Glutamatergic neuron (in vitro differentiated cells): Measurements from ENCODE around the gene OSBPL9. TPM values are rescaled to one million over a fixed set of nuclear protein-coding genes. Genes with fewer than 3 reads are reported as not detected.

Experiments
- DNase-seq: peaks from one replicate; pipeline ENCODE4 v3.0.0; 2022
- H3K27ac Mint-ChIP-seq: one replicate; pipeline ENCODE4 v1.8.0; 2020; ENCODE audit warnings: mild to moderate bottlenecking, mixed read lengths, inconsistent platforms; ENCODE audit not compliant: unreplicated experiment
- H3K27me3 Mint-ChIP-seq: one replicate; pipeline ENCODE4 v1.8.0; 2020; ENCODE audit warnings: mild to moderate bottlenecking, moderate library complexity, mixed read lengths, inconsistent platforms; ENCODE audit not compliant: unreplicated experiment
- H3K36me3 Mint-ChIP-seq: one replicate; pipeline ENCODE4 v1.8.0; 2020; ENCODE audit warnings: mild to moderate bottlenecking, mixed read lengths, inconsistent platforms; ENCODE audit not compliant: unreplicated experiment
- H3K4me1 Mint-ChIP-seq: one replicate; pipeline ENCODE4 v1.8.0; 2020; ENCODE audit warnings: mild to moderate bottlenecking, low read depth, mixed read lengths, inconsistent platforms; ENCODE audit not compliant: unreplicated experiment
- H3K4me3 Mint-ChIP-seq: one replicate; pipeline ENCODE4 v1.8.0; 2020; ENCODE audit warnings: mild to moderate bottlenecking, mixed read lengths, inconsistent platforms; ENCODE audit not compliant: unreplicated experiment
- H3K9me3 Mint-ChIP-seq: one replicate; pipeline ENCODE4 v1.8.0; 2020; ENCODE audit warnings: mild to moderate bottlenecking, moderate library complexity, mixed read lengths, inconsistent platforms; ENCODE audit not compliant: unreplicated experiment
- CTCF ChIP-seq: fragments of 200-600 bp; sonication (generic); IDR thresholded peaks from one replicate; pipeline ENCODE4 v1.5.0; 2021; ENCODE audit not compliant: partially characterized antibody, unreplicated experiment
- total RNA-seq: library from RNA; stranded (reverse); fragmentation: NEBNext Ultra II Directional; extraction: Animal tissue kit (Norgen Biotek cat#: 25700); gene quantifications from one replicate; pipeline ENCODE4 v1.2.1, GENCODE V29; 2021; ENCODE audit not compliant: unreplicated experiment

OSBPL9 gene
- total RNA-seq, 1 donor from 2014 or later = 84.6 TPM

GRCh38 chr1:51673279-51673678 lies 56.4 kb downstream of the OSBPL9 start:
- Mint-ChIP-seq H3K27ac (no peak overlapping the region), H3K9me3 (no peaks in the 10 kb centered on the region), H3K36me3 (no peaks in the 10 kb centered on the region), H3K4me3 (no peak overlapping the region), H3K4me1 (peaks cover 3% of the 10 kb centered on the region), H3K27me3 (no peaks in the 10 kb centered on the region)
- TF ChIP-seq CTCF = no peak
- DNase-seq = no peak

- no peaks in the 10 kb centered on the region for H3K9me3 Mint-ChIP-seq
- H3K4me1 Mint-ChIP-seq = no peaks in the 10 kb centered on the region
- no peaks in the 10 kb centered on the region for H3K27me3 Mint-ChIP-seq
- DNase-seq = no peak
- H3K27ac Mint-ChIP-seq = no peak overlapping the region
- no peak overlapping the region for H3K4me3 Mint-ChIP-seq
- TF ChIP-seq CTCF = no peak
- no peaks in the 10 kb centered on the region for H3K36me3 Mint-ChIP-seq
Observed at GRCh38 chr1:51675177-51675780, 58.4 kb downstream of the OSBPL9 start.

- Mint-ChIP-seq H3K4me3 (no peak overlapping the region), H3K27me3 (no peaks in the 10 kb centered on the region), H3K4me1 (no peaks in the 10 kb centered on the region), H3K27ac (no peak overlapping the region), H3K36me3 (no peaks in the 10 kb centered on the region), H3K9me3 (no peaks in the 10 kb centered on the region)
- DNase-seq = no peak
- TF ChIP-seq CTCF = no peak
Observed at GRCh38 chr1:51679435-51679834, 62.5 kb downstream of the OSBPL9 start.

- Mint-ChIP-seq H3K27ac (no peak overlapping the region), H3K27me3 (no peaks in the 10 kb centered on the region), H3K36me3 (no peaks in the 10 kb centered on the region), H3K9me3 (no peaks in the 10 kb centered on the region), H3K4me3 (no peak overlapping the region), H3K4me1 (no peaks in the 10 kb centered on the region)
- DNase-seq = no peak
- TF ChIP-seq CTCF = no peak
Observed at GRCh38 chr1:51684776-51685175, 67.9 kb downstream of the OSBPL9 start.

- no peaks in the 10 kb centered on the region for H3K9me3 Mint-ChIP-seq
Observed at GRCh38 chr1:51686450-51686849, 69.6 kb downstream of the OSBPL9 start.

More at GRCh38 chr1:51686450-51686849, 69.6 kb downstream of the OSBPL9 start:
- TF ChIP-seq CTCF = no peak
- Mint-ChIP-seq H3K27ac (no peak overlapping the region), H3K4me3 (no peak overlapping the region), H3K4me1 (no peaks in the 10 kb centered on the region), H3K27me3 (no peaks in the 10 kb centered on the region), H3K36me3 (no peaks in the 10 kb centered on the region)
- DNase-seq = no peak
